ENCODE results near the gene TRIM47.

DNA sequence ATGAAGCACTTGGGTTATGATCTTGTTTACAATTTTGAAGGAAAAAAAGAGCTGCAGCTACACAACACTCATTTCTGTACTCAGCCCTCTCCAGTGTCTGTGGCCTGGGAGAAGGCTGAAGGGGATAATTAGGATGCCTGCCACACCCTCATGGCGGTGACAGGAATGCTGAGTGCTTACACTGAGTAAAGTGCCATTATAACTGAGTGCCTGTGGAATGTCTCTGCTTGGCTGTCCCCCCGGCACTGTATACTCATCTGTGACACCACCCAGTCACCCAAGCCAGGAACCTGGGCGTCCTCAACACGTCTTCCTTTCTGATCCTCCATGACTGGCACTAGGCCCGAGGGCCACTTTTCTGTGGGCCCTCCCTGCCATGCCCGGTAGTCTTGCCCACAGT is 29.8 kb upstream of the TRIM47 start:
- TF ChIP-seq, protein P1, sequence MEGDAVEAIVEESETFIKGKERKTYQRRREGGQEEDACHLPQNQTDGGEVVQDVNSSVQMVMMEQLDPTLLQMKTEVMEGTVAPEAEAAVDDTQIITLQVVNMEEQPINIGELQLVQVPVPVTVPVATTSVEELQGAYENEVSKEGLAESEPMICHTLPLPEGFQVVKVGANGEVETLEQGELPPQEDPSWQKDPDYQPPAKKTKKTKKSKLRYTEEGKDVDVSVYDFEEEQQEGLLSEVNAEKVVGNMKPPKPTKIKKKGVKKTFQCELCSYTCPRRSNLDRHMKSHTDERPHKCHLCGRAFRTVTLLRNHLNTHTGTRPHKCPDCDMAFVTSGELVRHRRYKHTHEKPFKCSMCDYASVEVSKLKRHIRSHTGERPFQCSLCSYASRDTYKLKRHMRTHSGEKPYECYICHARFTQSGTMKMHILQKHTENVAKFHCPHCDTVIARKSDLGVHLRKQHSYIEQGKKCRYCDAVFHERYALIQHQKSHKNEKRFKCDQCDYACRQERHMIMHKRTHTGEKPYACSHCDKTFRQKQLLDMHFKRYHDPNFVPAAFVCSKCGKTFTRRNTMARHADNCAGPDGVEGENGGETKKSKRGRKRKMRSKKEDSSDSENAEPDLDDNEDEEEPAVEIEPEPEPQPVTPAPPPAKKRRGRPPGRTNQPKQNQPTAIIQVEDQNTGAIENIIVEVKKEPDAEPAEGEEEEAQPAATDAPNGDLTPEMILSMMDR (IDR thresholded peaks at IDR 0.05) = no peak
- no peak for TF ChIP-seq EP300 (IDR thresholded peaks at IDR 0.05)
- TF ChIP-seq POLR2AphosphoS5 (IDR thresholded peaks at IDR 0.05) = no peak
- no peak for TF ChIP-seq POLR2A (IDR thresholded peaks at IDR 0.05)

Measured in stomach (tissue), 4 donors.